Endothelial cell of umbilical vein (primary cell): ENCODE data around the gene GLUL. TPM values are rescaled to one million over a fixed set of nuclear protein-coding genes. Genes with fewer than 3 reads are reported as not detected.

ENCODE experiments used
- BruUV-seq: library from RNA; stranded (reverse); fragments of 400-500 nt; replicated peaks from 2 replicates; lab custom pipeline; 2021; lab: Mats Ljungman, UMichigan
- CTCF ChIA-PET: fragments of 300-600, 350-600 bp; sonication (Branson Sonifier 250); formaldehyde crosslinking; loops from one replicate; lab custom pipeline; 2021; ENCODE audit warnings: antibody characterized with exemption, inconsistent platforms; lab: Charles Lee
- POLR2A ChIA-PET: fragments of 300-600, 350-600 bp; sonication (Branson Sonifier 250); formaldehyde crosslinking; loops from one replicate; lab custom pipeline; 2021; ENCODE audit warnings: antibody characterized with exemption, inconsistent platforms; lab: Charles Lee
- DNase-seq: peaks from one replicate; pipeline ENCODE4 v3.0.0-alpha.2; 2011; ENCODE audit warnings: low read depth, low spot score
- FAIRE-seq: peaks from 2 replicates; lab custom pipeline; 2011; peaks lifted over from hg19 to GRCh38; lab: Jason Lieb, UNC
- H2AFZ ChIP-seq: 2 replicates; pipeline ENCODE4 v1.6.0; 2012; ENCODE audit warnings: low read depth, low read length, control low read depth, inconsistent platforms
- H3K27ac ChIP-seq: 2 replicates; pipeline ENCODE4 v1.5.1; 2011; ENCODE audit warnings: low read depth, mild to moderate bottlenecking, control low read depth, low read length, moderate library complexity; ENCODE audit not compliant: insufficient read depth
- H3K27me3 ChIP-seq, 2 experiments: 2 replicates each; pipeline versions ENCODE4 v1.6.0 to v1.6.1; 2011; ENCODE audit warnings: low read length in 2 of 2, mixed read lengths in 1 of 2; ENCODE audit not compliant: control insufficient read depth in 2 of 2, insufficient read depth in 2 of 2
- H3K36me3 ChIP-seq, 2 experiments: 2 replicates in 1 of 2; 3 replicates in 1 of 2; pipeline ENCODE4 v1.5.1; 2011; ENCODE audit warnings: low read length in 2 of 2, mild to moderate bottlenecking in 1 of 2, moderate library complexity in 1 of 2; ENCODE audit not compliant: control insufficient read depth in 2 of 2, insufficient read depth in 2 of 2; ENCODE audit errors: extremely low read depth in 1 of 2
- H3K4me1 ChIP-seq: 3 replicates; pipeline ENCODE4 v1.5.1; 2011; ENCODE audit warnings: mild to moderate bottlenecking, low read length; ENCODE audit not compliant: control insufficient read depth, insufficient read depth; ENCODE audit errors: extremely low read depth
- H3K4me2 ChIP-seq: 2 replicates; pipeline ENCODE4 v1.6.1; 2011; ENCODE audit warnings: low read length, control low read depth, mixed read lengths; ENCODE audit not compliant: insufficient read depth
- H3K4me3 ChIP-seq, 3 experiments: fragments of 200-600 bp in 1 of 3; sonication (generic), shearing (Covaris generic) in 1 of 3; replicated peaks in 1 of 3; 2 replicates each; pipeline ENCODE4 v1.5.1; 2011 to 2016; ENCODE audit warnings: control low read depth in 3 of 3, low read length in 3 of 3, mild to moderate bottlenecking in 2 of 3, inconsistent platforms in 1 of 3, low read depth in 1 of 3, moderate library complexity in 1 of 3; ENCODE audit not compliant: insufficient read depth in 1 of 3
- H3K79me2 ChIP-seq: 2 replicates; pipeline ENCODE4 v1.6.0; 2012; ENCODE audit warnings: low read length, inconsistent platforms; ENCODE audit not compliant: control insufficient read depth, insufficient read depth
- H3K9ac ChIP-seq: replicated peaks from 2 replicates; pipeline ENCODE3; 2011; ENCODE audit warnings: low read length, control low read depth; ENCODE audit not compliant: insufficient read depth; ENCODE audit errors: extremely low read depth
- H3K9me1 ChIP-seq: replicated peaks from 3 replicates; pipeline ENCODE4 v1.6.0; 2011; ENCODE audit warnings: mild to moderate bottlenecking, low read length; ENCODE audit not compliant: control insufficient read depth, insufficient read depth; ENCODE audit errors: extremely low read depth
- H3K9me3 ChIP-seq: replicated peaks from 2 replicates; pipeline ENCODE4 v1.5.1; 2012; ENCODE audit warnings: low read length, inconsistent platforms; ENCODE audit not compliant: control insufficient read depth, insufficient read depth
- H4K20me1 ChIP-seq: replicated peaks from 2 replicates; pipeline ENCODE3; 2011; ENCODE audit warnings: mild to moderate bottlenecking, low read length; ENCODE audit not compliant: control insufficient read depth, insufficient read depth; ENCODE audit errors: extremely low read depth
- CTCF ChIP-seq, 2 donors: IDR thresholded peaks; 1 replicate in 1 of 2; 2 replicates in 1 of 2; pipeline ENCODE4 v1.5.1; 2011; ENCODE audit warnings: low read length in 2 of 2, mild to moderate bottlenecking in 2 of 2, moderate library complexity in 2 of 2, control low read depth in 1 of 2, inconsistent platforms in 1 of 2, low read depth in 1 of 2; ENCODE audit not compliant: insufficient read depth in 1 of 2; ENCODE audit errors: extremely low read depth in 1 of 2
- EZH2 ChIP-seq: IDR thresholded peaks from 2 replicates; pipeline ENCODE4 v1.6.1; 2012; ENCODE audit warnings: borderline replicate concordance, low read depth, mild to moderate bottlenecking, moderate library complexity, low read length, inconsistent platforms; ENCODE audit not compliant: severe bottlenecking
- FOS ChIP-seq: IDR thresholded peaks from 2 replicates; pipeline ENCODE4 v1.6.1; 2011; ENCODE audit warnings: mild to moderate bottlenecking, low read length, moderate library complexity, borderline replicate concordance; ENCODE audit not compliant: insufficient read depth
- GATA2 ChIP-seq: IDR thresholded peaks from 2 replicates; pipeline ENCODE4 v1.7.0; 2011; ENCODE audit warnings: low read depth, mild to moderate bottlenecking, moderate library complexity, mixed read lengths, low read length; ENCODE audit not compliant: insufficient read length, insufficient read depth
- JUN ChIP-seq: IDR thresholded peaks from 2 replicates; pipeline ENCODE4 v1.6.1; 2011; ENCODE audit warnings: borderline replicate concordance, low read depth; ENCODE audit not compliant: insufficient read length, insufficient read depth
- MAX ChIP-seq: IDR thresholded peaks from 2 replicates; pipeline ENCODE4 v1.6.1; 2011; ENCODE audit not compliant: insufficient read depth, insufficient read length
- MYC ChIP-seq: IDR thresholded peaks from one replicate; pipeline ENCODE4 v1.6.1; 2011; ENCODE audit warnings: mild to moderate bottlenecking, low read depth, low read length
- POLR2A ChIP-seq: IDR thresholded peaks from 2 replicates; pipeline ENCODE4 v1.6.1; 2012; ENCODE audit warnings: low read depth, mild to moderate bottlenecking, control low read depth, low read length
- POLR2AphosphoS5 ChIP-seq: IDR thresholded peaks from 2 replicates; pipeline ENCODE4 v1.6.1; 2012; ENCODE audit warnings: low read depth, mild to moderate bottlenecking, control low read depth, low read length, moderate library complexity; ENCODE audit not compliant: insufficient read depth
- dilution Hi-C: fragments of 300-500 bp; cut with MboI; formaldehyde crosslinking; loops from one replicate; pipeline ENCODE4 v1.15.0; 2019; ENCODE audit warnings: low sequenced_read_pairs; ENCODE audit not compliant: extremely low pct_ligation_motif_present
- intact Hi-C: fragments of 100-400 bp; cut with micrococcal nuclease; formaldehyde crosslinking; loops from one replicate; pipeline ENCODE4 v1.10.0; 2022
- polyA plus RNA-seq, 4 experiments: library from polyadenylated mRNA; depleted of rRNA in 3 of 4; stranded (reverse) in 3 of 4; unstranded in 1 of 4; fragments of >200 nt; gene quantifications; 2 replicates each; pipeline versions ENCODE4 v1.2.1 to v1.2.3, GENCODE V29; 2011 to 2012; ENCODE audit warnings: missing spikeins in 1 of 4
- total RNA-seq: library from RNA; stranded (reverse); gene quantifications from 2 replicates; pipeline ENCODE4 v1.2.3, GENCODE V29; 2021

The GLUL gene
- total and polyA plus RNA-seq, 2 donors (not counting 3 experiments of a cell fraction or from before 2014, with no cell fraction given), result 172 to 187 TPM

DNA sequence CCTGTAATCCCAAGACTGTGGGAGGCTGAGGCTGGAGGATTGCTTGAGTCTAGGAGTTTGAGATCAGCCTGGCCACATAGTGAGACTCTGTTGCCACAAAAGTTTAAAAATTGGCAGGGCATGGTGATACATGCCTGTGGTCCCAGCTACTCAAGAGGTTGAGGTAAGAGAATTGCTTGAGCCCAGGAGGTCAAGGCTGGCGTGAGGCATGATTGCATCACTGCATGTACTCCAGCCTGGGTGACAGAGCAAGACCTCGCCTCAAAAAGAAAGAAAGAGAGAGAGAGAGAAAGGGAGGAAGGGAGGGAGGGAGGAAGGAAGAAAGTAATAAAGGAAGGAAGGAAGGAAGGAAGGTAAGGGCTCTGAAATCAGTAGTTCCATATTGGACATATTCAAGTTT, 25.0 kb downstream of the GLUL start:
- H4K20me1 ChIP-seq, result no peaks in the 10 kb centered on the region
- DNase-seq (no peak), FAIRE-seq (no peak)
- dilution Hi-C loops, result no loop called here
- H3K4me1 ChIP-seq, result no peaks in the 10 kb centered on the region
- H2AFZ ChIP-seq, result no peak overlapping the region
- no peak overlapping the region for H3K4me2 ChIP-seq
- H3K27ac ChIP-seq, result no peak overlapping the region
- no peaks in the 10 kb centered on the region for H3K36me3 ChIP-seq
- TF ChIP-seq FOS (no peak), POLR2A (no peak), EZH2 (no peak), MAX (no peak), CTCF (IDR thresholded peaks at IDR 0.05; ENCODE audit: extremely low read depth in 1 of 2, insufficient read depth in 1 of 2, low read depth in 1 of 2, low read length in 2 of 2) (no peak), POLR2AphosphoS5 (no peak), GATA2 (no peak), MYC (no peak), JUN (no peak)
- no peaks in the 10 kb centered on the region for H3K9me3 ChIP-seq
- intact Hi-C loops, result no loop called here
- no peaks in the 10 kb centered on the region for H3K79me2 ChIP-seq
- CTCF ChIA-PET, result interaction anchor here (1.5 kb wide), 1 partner anchor 30 kb away, joined by 4 read pairs; no protein-coding TSS in a partner anchor
- H3K4me3 ChIP-seq, result no peak overlapping the region
- no TSS peak for BruUV-seq
- peaks cover 0 to 5% of the 10 kb centered on the region in 2 experiments for H3K27me3 ChIP-seq
- no peak overlapping the region for H3K9ac ChIP-seq
- H3K9me1 ChIP-seq, result no peaks in the 10 kb centered on the region
- POLR2A ChIA-PET, result no interaction called here
